Measurements from ENCODE around the gene POU6F2.

- TF ChIP-seq CTCF (IDR thresholded peaks at IDR 0.05; ENCODE audit: low read depth, low read length, poor library complexity, severe bottlenecking), result no peak
- no peak for TF ChIP-seq EZH2phosphoT487 (IDR thresholded peaks at IDR 0.05; ENCODE audit: borderline replicate concordance, low read length)
Observed at GRCh38 chr7:39259391-39260003, 281.8 kb downstream of the POU6F2 start.

Data from DOHH2 (cell line).